DMS79 (cell line): ENCODE results near the gene NT5C.

Experiments used
- DNase-seq: peaks from one replicate; lab custom pipeline; 2025; lab: John Stamatoyannopoulos, UW

The NT5C gene

GRCh38 chr17:75116737-75117136 is 14.8 kb downstream of the NT5C start:
- DNase-seq: no peak

- no peak for DNase-seq
Measured at GRCh38 chr17:75115555-75115954, 16.0 kb downstream of the NT5C start.

GRCh38 chr17:75114552-75115314 is 16.8 kb downstream of the NT5C start:
- no peak for DNase-seq

- DNase-seq: peak; percentile 60
Measured at GRCh38 chr17:75113798-75114551, 17.6 kb downstream of the NT5C start.

- no peak for DNase-seq
Measured at GRCh38 chr17:75111777-75112335, 19.7 kb downstream of the NT5C start.

GRCh38 chr17:75110234-75110937 is 21.2 kb downstream of the NT5C start:
- no peak for DNase-seq

GRCh38 chr17:75109407-75110233 is 21.9 kb downstream of the NT5C start, which contains the start of gene ARMC7:
ARMC7 (plus strand) TSS chr17:75109969; CDS start chr17:75110289, 320 bp downstream.
- DNase-seq: peak; percentile 42

GRCh38 chr17:75109046-75109406 is 22.5 kb downstream of the NT5C start:
- no peak for DNase-seq

- no peak for DNase-seq
Measured at GRCh38 chr17:75108193-75108592, 23.3 kb downstream of the NT5C start.

- peak; percentile 66 for DNase-seq
Measured at GRCh38 chr17:75105126-75106080, 26.1 kb downstream of the NT5C start.

- no peak for DNase-seq
Measured at GRCh38 chr17:75103601-75104554, 27.7 kb downstream of the NT5C start.

- no peak for DNase-seq
Measured at GRCh38 chr17:75102385-75102821, 29.1 kb downstream of the NT5C start.

- DNase-seq: no peak
Measured at GRCh38 chr17:75099881-75100595, 31.5 kb downstream of the NT5C start.

GRCh38 chr17:75098861-75099260 is 32.7 kb downstream of the NT5C start:
- peak; percentile 7 for DNase-seq

GRCh38 chr17:75097865-75098264 is 33.7 kb downstream of the NT5C start:
- no peak for DNase-seq

- no peak for DNase-seq
Measured at GRCh38 chr17:75096082-75096625, 35.4 kb downstream of the NT5C start.

- no peak for DNase-seq
Measured at GRCh38 chr17:75094871-75095399, 36.6 kb downstream of the NT5C start.
